Measurements from ENCODE around the gene GHRH.

GRCh38 chr20:37251825-37252477 lies 9.7 kb downstream of the GHRH start:
- TF ChIP-seq CTCF (IDR thresholded peaks at IDR 0.05) = no peak
- TF ChIP-seq POLR2A (IDR thresholded peaks at IDR 0.05) = no peak
